H9 (cell line): ENCODE results near the gene GTF2H3. TPM values are rescaled to one million over a fixed set of nuclear protein-coding genes. Genes with fewer than 3 reads are reported as not detected.

Source experiments
- DNase-seq: peaks from one replicate; pipeline ENCODE4 v3.0.0-alpha.2; 2017
- H2AFZ ChIP-seq: one replicate; pipeline ENCODE4 v1.6.1; 2013; ENCODE audit warnings: mild to moderate bottlenecking, low read length, control low read depth, moderate library complexity
- H2AK5ac ChIP-seq: 2 replicates; pipeline ENCODE4 v1.6.1; 2013; ENCODE audit warnings: low read length, control low read depth, mixed read lengths; ENCODE audit not compliant: insufficient read length
- H2BK120ac ChIP-seq: one replicate; pipeline ENCODE4 v1.6.1; 2013; ENCODE audit warnings: low read depth, mild to moderate bottlenecking, low read length, control low read depth, inconsistent platforms; ENCODE audit not compliant: poor library complexity, severe bottlenecking
- H2BK12ac ChIP-seq: 2 replicates; pipeline ENCODE4 v1.6.1; 2013; ENCODE audit warnings: low read length, control low read depth, mixed read lengths, low read depth; ENCODE audit not compliant: insufficient read length
- H2BK15ac ChIP-seq: 2 replicates; pipeline ENCODE4 v1.6.1; 2013; ENCODE audit warnings: low read depth, low read length, control low read depth
- H2BK20ac ChIP-seq: one replicate; pipeline ENCODE4 v1.6.1; 2013; ENCODE audit warnings: low read depth, mild to moderate bottlenecking, low read length, control low read depth, inconsistent platforms; ENCODE audit not compliant: poor library complexity, severe bottlenecking
- H2BK5ac ChIP-seq: 2 replicates; pipeline ENCODE4 v1.6.1; 2013; ENCODE audit warnings: low read length, control low read depth, mixed read lengths; ENCODE audit not compliant: insufficient read length
- H3K14ac ChIP-seq: 2 replicates; pipeline ENCODE4 v1.6.1; 2013; ENCODE audit warnings: low read length, control low read depth; ENCODE audit not compliant: insufficient read depth
- H3K18ac ChIP-seq: 2 replicates; pipeline ENCODE4 v1.6.1; 2013; ENCODE audit warnings: low read depth, mild to moderate bottlenecking, mixed read lengths, low read length, control low read depth; ENCODE audit not compliant: insufficient read length
- H3K23ac ChIP-seq: 2 replicates; pipeline ENCODE4 v1.6.1; 2013; ENCODE audit warnings: low read length, control low read depth, mixed read lengths, low read depth; ENCODE audit not compliant: insufficient read length
- H3K23me2 ChIP-seq: 2 replicates; pipeline ENCODE4 v1.6.1; 2013; ENCODE audit warnings: low read depth, mild to moderate bottlenecking, mixed read lengths, low read length, control low read depth; ENCODE audit not compliant: insufficient read length, poor library complexity, severe bottlenecking
- H3K27ac ChIP-seq: 2 replicates; pipeline ENCODE4 v1.5.1; 2013; ENCODE audit warnings: low read length, control low read depth, mixed read lengths, low read depth; ENCODE audit not compliant: insufficient read length
- H3K27me3 ChIP-seq: 2 replicates; pipeline ENCODE4 v1.6.1; 2013; ENCODE audit warnings: low read length, control low read depth, inconsistent platforms; ENCODE audit not compliant: insufficient read depth
- H3K4ac ChIP-seq: 2 replicates; pipeline ENCODE4 v1.6.1; 2013; ENCODE audit warnings: low read depth, mild to moderate bottlenecking, control low read depth, inconsistent platforms, low read length, moderate library complexity
- H3K4me1 ChIP-seq: 2 replicates; pipeline ENCODE4 v1.6.1; 2013; ENCODE audit warnings: low read length, control low read depth, inconsistent platforms; ENCODE audit not compliant: insufficient read depth
- H3K4me2 ChIP-seq: 2 replicates; pipeline ENCODE4 v1.6.1; 2013; ENCODE audit warnings: low read length, control low read depth, mixed read lengths; ENCODE audit not compliant: insufficient read length, insufficient read depth
- H3K56ac ChIP-seq: 2 replicates; pipeline ENCODE4 v1.6.1; 2013; ENCODE audit warnings: low read depth, mild to moderate bottlenecking, mixed read lengths, low read length, control low read depth; ENCODE audit not compliant: insufficient read length
- H3K79me1 ChIP-seq: 2 replicates; pipeline ENCODE4 v1.6.1; 2013; ENCODE audit warnings: low read depth, mild to moderate bottlenecking, moderate library complexity, low read length, control low read depth, inconsistent platforms; ENCODE audit not compliant: insufficient read depth, poor library complexity, severe bottlenecking
- H3K79me2 ChIP-seq: 2 replicates; pipeline ENCODE4 v1.6.1; 2013; ENCODE audit warnings: low read length, control low read depth, inconsistent platforms; ENCODE audit not compliant: insufficient read depth
- H3K9ac ChIP-seq: 2 replicates; pipeline ENCODE4 v1.6.1; 2013; ENCODE audit warnings: low read length, control low read depth, mixed read lengths; ENCODE audit not compliant: insufficient read length; ENCODE audit errors: extremely low read depth
- H3K9me3 ChIP-seq: one replicate; pipeline ENCODE4 v1.6.1; 2013; ENCODE audit warnings: low read depth, low read length, inconsistent platforms; ENCODE audit not compliant: control insufficient read depth
- H3T11ph ChIP-seq: one replicate; pipeline ENCODE4 v1.6.1; 2013; ENCODE audit warnings: mild to moderate bottlenecking, low read length, control low read depth, inconsistent platforms
- H4K20me1 ChIP-seq: one replicate; pipeline ENCODE4 v1.6.1; 2013; ENCODE audit not compliant: control insufficient read depth, insufficient read length, insufficient read depth
- H4K5ac ChIP-seq: 2 replicates; pipeline ENCODE4 v1.6.1; 2013; ENCODE audit warnings: low read depth, mild to moderate bottlenecking, mixed read lengths, low read length, control low read depth; ENCODE audit not compliant: insufficient read length
- H4K8ac ChIP-seq: replicated peaks from 2 replicates; pipeline ENCODE4 v1.6.1; 2013; ENCODE audit warnings: low read length, control low read depth, mixed read lengths, low read depth; ENCODE audit not compliant: insufficient read length
- H4K91ac ChIP-seq: 2 replicates; pipeline ENCODE4 v1.6.1; 2013; ENCODE audit warnings: low read depth, mild to moderate bottlenecking, moderate library complexity, mixed read lengths, low read length, control low read depth; ENCODE audit not compliant: insufficient read length
- H3K27ac Mint-ChIP-seq, 3 experiments: 2 replicates in 2 of 3; 3 replicates in 1 of 3; pipeline ENCODE4 v1.8.0; 2020 to 2021; ENCODE audit warnings: mixed read lengths in 3 of 3, mild to moderate bottlenecking in 1 of 3, moderate library complexity in 1 of 3
- H3K27me3 Mint-ChIP-seq: 2 replicates; pipeline ENCODE4 v1.8.0; 2021; ENCODE audit warnings: low read depth, mild to moderate bottlenecking, moderate library complexity, mixed read lengths
- H3K36me3 Mint-ChIP-seq, 3 experiments: 2 replicates in 2 of 3; 3 replicates in 1 of 3; pipeline ENCODE4 v1.8.0; 2020 to 2021; ENCODE audit warnings: low read depth in 3 of 3, mixed read lengths in 3 of 3; ENCODE audit not compliant: insufficient read depth in 1 of 3
- H3K4me1 Mint-ChIP-seq, 2 experiments: 2 replicates each; pipeline ENCODE4 v1.8.0; 2020; ENCODE audit warnings: mixed read lengths in 2 of 2
- H3K4me3 Mint-ChIP-seq, 2 experiments: 2 replicates in 1 of 2; 3 replicates in 1 of 2; pipeline ENCODE4 v1.8.0; 2020 to 2021; ENCODE audit warnings: mild to moderate bottlenecking in 2 of 2, mixed read lengths in 2 of 2, moderate library complexity in 1 of 2
- H3K9me3 Mint-ChIP-seq, 2 experiments: 2 replicates in 1 of 2; 3 replicates in 1 of 2; pipeline ENCODE4 v1.8.0; 2020; ENCODE audit warnings: mild to moderate bottlenecking in 2 of 2, mixed read lengths in 2 of 2, moderate library complexity in 1 of 2
- WGBS: extraction: QIAGEN DNeasy Blood & Tissue Kit; methylation state at CpG from one replicate; pipeline ENCODE4 v1.1.7; 2013; ENCODE audit warnings: missing lambda C conversion rate, low lambda C conversion rate, mixed read lengths; ENCODE audit not compliant: insufficient read length; ENCODE audit errors: extremely low coverage; 5-methylcytosine and 5-hydroxymethylcytosine counted together
- long read RNA-seq: library from polyadenylated mRNA; unstranded; transcript quantifications from one replicate; pipeline ENCODE4 v2.0.0, GENCODE V29; 2020
- total RNA-seq: library from RNA; stranded (reverse); gene quantifications from 2 replicates; pipeline ENCODE4 v1.2.1, GENCODE V29; 2021
- TF ChIP-seq, protein P1 (sequence below): fragments of 200-600 bp; sonication (generic); conservative IDR thresholded peaks from 3 replicates; pipeline ENCODE4 v1.8.0; 2021; ENCODE audit warnings: antibody characterized with exemption, mild to moderate bottlenecking

Gene GTF2H3
- total RNA-seq: 39.2 and 41.0 TPM in 2 replicates
- long read RNA-seq, transcript GTF2H3-212 (13 exons, 3,329 nt): major isoform, 39 of 55 reads
- long read RNA-seq, partial matches to known transcripts: 3 of 55 reads
- long read RNA-seq, other reads (novel, unspliced or antisense): 11 of 55 reads

DNA sequence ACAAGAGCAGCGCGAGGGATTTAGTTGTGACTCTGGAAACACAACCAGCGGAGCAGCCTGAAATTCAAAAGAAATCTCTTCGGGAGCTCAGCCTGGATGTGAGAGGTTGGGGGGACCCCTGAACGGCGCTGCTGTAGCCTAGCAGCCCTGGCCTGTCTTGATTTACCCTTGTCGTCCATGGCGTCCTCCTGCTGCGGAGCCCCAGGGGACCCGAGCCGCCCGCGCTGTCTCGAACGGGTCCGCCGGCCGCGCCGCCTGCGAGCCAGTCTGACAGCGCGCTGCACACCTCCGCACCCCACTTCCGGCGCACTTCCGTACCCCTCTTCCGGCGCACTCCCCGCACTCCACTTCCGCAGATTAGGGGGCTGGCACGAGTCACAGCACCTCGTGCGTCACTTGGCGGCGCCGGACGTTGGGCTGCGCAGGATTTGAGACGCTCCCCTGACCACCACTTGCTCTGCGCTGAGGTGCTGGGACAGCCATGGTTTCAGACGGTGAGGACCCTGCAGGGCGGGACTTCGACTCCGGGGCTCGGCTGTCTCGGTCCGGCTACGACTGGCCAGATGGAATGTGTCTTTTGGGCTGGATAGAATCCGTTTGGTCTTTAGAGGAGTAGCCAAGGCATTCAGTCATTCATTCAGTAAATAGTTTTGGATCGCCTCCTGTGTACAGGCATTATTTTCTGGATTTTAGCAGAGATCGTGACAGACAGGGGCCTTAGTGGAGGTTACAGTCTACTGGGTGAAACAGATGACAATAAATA lies at the start of gene GTF2H3, which contains the start of gene EIF2B1:
Gene GTF2H3, plus strand, starts transcription at position 451 of the 763 bp plus-strand sequence. Its CDS starts 31 bp downstream, at position 482.
Gene EIF2B1, minus strand, starts transcription at position 308 of the 763 bp plus-strand sequence. Its CDS starts 129 bp downstream, at position 179.
- no peaks in the 10 kb centered on the region for H3K27me3 Mint-ChIP-seq
- peaks cover 12 to 29% (median 27%) of the 10 kb centered on the region in 3 experiments; a peak in 6 of 7 replicates for H3K36me3 Mint-ChIP-seq
- H3K18ac ChIP-seq: peak within 1 kb of the TSS; percentile 84
- peak within 1 kb of the TSS; percentile 45 for H4K5ac ChIP-seq
- H3K27ac Mint-ChIP-seq: peak within 1 kb of the TSS; percentile 98 to 99 (median 99)
- no peak within 1 kb of the TSS for H4K8ac ChIP-seq
- peak within 1 kb of the TSS; percentile 93 to 94 for H3K4me3 Mint-ChIP-seq
- H2BK20ac ChIP-seq: no peak within 1 kb of the TSS
- peaks cover 8 to 11% of the 10 kb centered on the region in 2 experiments for H3K4me1 Mint-ChIP-seq
- no peak within 1 kb of the TSS for H2BK120ac ChIP-seq
- H3K4me2 ChIP-seq: peak within 1 kb of the TSS; percentile 89
- no peak within 1 kb of the TSS for H4K91ac ChIP-seq
- no peaks in the 10 kb centered on the region for H4K20me1 ChIP-seq
- peaks cover 4% of the 10 kb centered on the region for H3K23me2 ChIP-seq
- WGBS: no CpG with 5 or more reads among the region's 52 CpGs
- peak; percentile 99 for DNase-seq
- no peak within 1 kb of the TSS for H2AK5ac ChIP-seq
- peaks cover 0 to 2% of the 10 kb centered on the region in 2 experiments; a peak in 1 of 5 replicates for H3K9me3 Mint-ChIP-seq
- H3K27ac ChIP-seq: no peak within 1 kb of the TSS
- peak within 1 kb of the TSS; percentile 81; the same call in 1 of the 2 replicates for H3K14ac ChIP-seq
- no peaks in the 10 kb centered on the region for H3K79me1 ChIP-seq
- TF ChIP-seq, protein P1, sequence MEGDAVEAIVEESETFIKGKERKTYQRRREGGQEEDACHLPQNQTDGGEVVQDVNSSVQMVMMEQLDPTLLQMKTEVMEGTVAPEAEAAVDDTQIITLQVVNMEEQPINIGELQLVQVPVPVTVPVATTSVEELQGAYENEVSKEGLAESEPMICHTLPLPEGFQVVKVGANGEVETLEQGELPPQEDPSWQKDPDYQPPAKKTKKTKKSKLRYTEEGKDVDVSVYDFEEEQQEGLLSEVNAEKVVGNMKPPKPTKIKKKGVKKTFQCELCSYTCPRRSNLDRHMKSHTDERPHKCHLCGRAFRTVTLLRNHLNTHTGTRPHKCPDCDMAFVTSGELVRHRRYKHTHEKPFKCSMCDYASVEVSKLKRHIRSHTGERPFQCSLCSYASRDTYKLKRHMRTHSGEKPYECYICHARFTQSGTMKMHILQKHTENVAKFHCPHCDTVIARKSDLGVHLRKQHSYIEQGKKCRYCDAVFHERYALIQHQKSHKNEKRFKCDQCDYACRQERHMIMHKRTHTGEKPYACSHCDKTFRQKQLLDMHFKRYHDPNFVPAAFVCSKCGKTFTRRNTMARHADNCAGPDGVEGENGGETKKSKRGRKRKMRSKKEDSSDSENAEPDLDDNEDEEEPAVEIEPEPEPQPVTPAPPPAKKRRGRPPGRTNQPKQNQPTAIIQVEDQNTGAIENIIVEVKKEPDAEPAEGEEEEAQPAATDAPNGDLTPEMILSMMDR: no peak
- H3K79me2 ChIP-seq: no peaks in the 10 kb centered on the region; the same call in 1 of the 2 replicates
- H3K9ac ChIP-seq: peak within 1 kb of the TSS; percentile 94
- peak within 1 kb of the TSS; percentile 51; the same call in 1 of the 2 replicates for H3K4ac ChIP-seq
- no peak within 1 kb of the TSS for H2BK5ac ChIP-seq
- no peaks in the 10 kb centered on the region for H3K27me3 ChIP-seq
- no peak within 1 kb of the TSS for H2BK15ac ChIP-seq
- no peak within 1 kb of the TSS for H2BK12ac ChIP-seq
- no peak within 1 kb of the TSS for H3K56ac ChIP-seq
- no peak within 1 kb of the TSS for H2AFZ ChIP-seq
- H3T11ph ChIP-seq: no peak within 1 kb of the TSS
- no peaks in the 10 kb centered on the region for H3K4me1 ChIP-seq
- no peaks in the 10 kb centered on the region for H3K9me3 ChIP-seq
- H3K23ac ChIP-seq: no peak within 1 kb of the TSS
